H1 (cell line): ENCODE measurements around the gene THADA. TPM values are rescaled to one million over a fixed set of nuclear protein-coding genes. Genes with fewer than 3 reads are reported as not detected.

Source experiments
- CTCF ChIA-PET: fragments of 300-600 bp; sonication (Branson Sonifier 250); formaldehyde crosslinking; loops from one replicate; lab custom pipeline; 2021; ENCODE audit not compliant: partially characterized antibody; lab: Charles Lee
- POLR2A ChIA-PET: fragments of 300-600 bp; sonication (Branson Sonifier 250); formaldehyde crosslinking; loops from one replicate; lab custom pipeline; 2021; ENCODE audit warnings: inconsistent platforms; ENCODE audit not compliant: partially characterized antibody; lab: Charles Lee
- DNase-seq, 2 experiments: peaks; one replicate each; pipeline versions ENCODE4 v3.0.0 to v3.0.0-alpha.2; 2010 to 2022; ENCODE audit warnings: low spot score in 2 of 2, low read depth in 1 of 2, mixed read lengths in 1 of 2
- FAIRE-seq: peaks from 2 replicates; lab custom pipeline; 2011; peaks lifted over from hg19 to GRCh38; lab: Jason Lieb, UNC
- H2AFZ ChIP-seq: 2 replicates; pipeline ENCODE4 v1.8.1; 2012; ENCODE audit warnings: low read length, inconsistent platforms
- H2AK5ac ChIP-seq: 2 replicates; pipeline ENCODE4 v1.6.1; 2013; ENCODE audit warnings: low read depth, low read length
- H2BK120ac ChIP-seq: replicated peaks from 2 replicates; pipeline ENCODE3; 2013; ENCODE audit warnings: low read depth, low read length, inconsistent platforms
- H2BK12ac ChIP-seq: 2 replicates; pipeline ENCODE4 v1.6.1; 2013; ENCODE audit warnings: low read depth, low read length
- H2BK15ac ChIP-seq: 2 replicates; pipeline ENCODE4 v1.6.1; 2013; ENCODE audit warnings: low read length
- H2BK20ac ChIP-seq: 2 replicates; pipeline ENCODE4 v1.6.1; 2013; ENCODE audit warnings: low read length
- H2BK5ac ChIP-seq: 2 replicates; pipeline ENCODE4 v1.6.1; 2013; ENCODE audit warnings: low read depth, low read length
- H3K14ac ChIP-seq: 2 replicates; pipeline ENCODE4 v1.6.1; 2013; ENCODE audit warnings: inconsistent platforms; ENCODE audit not compliant: insufficient read length
- H3K18ac ChIP-seq: 2 replicates; pipeline ENCODE4 v1.6.1; 2013; ENCODE audit warnings: low read length; ENCODE audit errors: extremely low read depth
- H3K23ac ChIP-seq: 2 replicates; pipeline ENCODE4 v1.6.1; 2013; ENCODE audit warnings: inconsistent platforms; ENCODE audit not compliant: insufficient read length
- H3K23me2 ChIP-seq: 2 replicates; pipeline ENCODE4 v1.6.1; 2013; ENCODE audit warnings: low read depth, low read length
- H3K27ac ChIP-seq: 2 replicates; pipeline ENCODE4 v1.6.1; 2011; ENCODE audit warnings: low read depth, low read length, inconsistent platforms
- H3K27me3 ChIP-seq, 4 experiments: replicated peaks in 1 of 4; 1 replicate in 1 of 4; 2 replicates in 3 of 4; pipeline versions ENCODE4 v1.6.1 to v1.8.1; 2011 to 2013; ENCODE audit warnings: low read length in 3 of 4, mild to moderate bottlenecking in 3 of 4, inconsistent platforms in 2 of 4, mixed read lengths in 2 of 4, moderate library complexity in 1 of 4; ENCODE audit not compliant: control insufficient read depth in 3 of 4, insufficient read depth in 3 of 4; ENCODE audit errors: extremely low read depth in 1 of 4
- H3K36me3 ChIP-seq, 4 experiments: 2 replicates each; pipeline versions ENCODE4 v1.6.1 to v1.8.1; 2011 to 2013; ENCODE audit warnings: mild to moderate bottlenecking in 4 of 4, low read length in 3 of 4, moderate library complexity in 2 of 4, control low read depth in 1 of 4, inconsistent platforms in 1 of 4; ENCODE audit not compliant: insufficient read depth in 4 of 4, control insufficient read depth in 2 of 4
- H3K4ac ChIP-seq: replicated peaks from 2 replicates; pipeline ENCODE3; 2013; ENCODE audit warnings: low read length, low read depth, mixed read lengths, inconsistent platforms; ENCODE audit not compliant: insufficient read length
- H3K4me1 ChIP-seq, 4 experiments: replicated peaks in 1 of 4; 1 replicate in 1 of 4; 2 replicates in 3 of 4; pipeline versions ENCODE4 v1.6.1 to v1.8.1; 2011 to 2013; ENCODE audit warnings: low read length in 3 of 4, inconsistent platforms in 2 of 4, mixed read lengths in 1 of 4; ENCODE audit not compliant: insufficient read depth in 4 of 4, control insufficient read depth in 3 of 4
- H3K4me2 ChIP-seq, 2 experiments: 2 replicates each; pipeline versions ENCODE4 v1.6.1 to v1.8.1; 2011 to 2013; ENCODE audit warnings: low read depth in 2 of 2, low read length in 2 of 2, control low read depth in 1 of 2, inconsistent platforms in 1 of 2, mild to moderate bottlenecking in 1 of 2; ENCODE audit not compliant: insufficient read depth in 1 of 2
- H3K4me3 ChIP-seq, 4 experiments: fragments of 200-600, 300-600 bp in 1 of 4; sonication (generic), shearing (Covaris generic), sonication (Bioruptor Twin) in 1 of 4; 2 replicates each; pipeline versions ENCODE4 v1.5.1 to v1.8.1; 2011 to 2016; ENCODE audit warnings: low read length in 4 of 4, low read depth in 3 of 4, control low read depth in 2 of 4, inconsistent platforms in 2 of 4, mild to moderate bottlenecking in 2 of 4, mixed read lengths in 1 of 4, moderate library complexity in 1 of 4; ENCODE audit not compliant: insufficient read depth in 2 of 4; ENCODE audit errors: extremely low read depth in 1 of 4
- H3K56ac ChIP-seq: replicated peaks from 2 replicates; pipeline ENCODE3; 2013; ENCODE audit warnings: low read depth, mild to moderate bottlenecking, mixed read lengths, low read length, inconsistent platforms; ENCODE audit not compliant: insufficient read length
- H3K79me1 ChIP-seq: 2 replicates; pipeline ENCODE4 v1.6.1; 2013; ENCODE audit warnings: low read depth, low read length, control low read depth
- H3K79me2 ChIP-seq, 2 experiments: 2 replicates each; pipeline versions ENCODE4 v1.6.1 to v1.8.1; 2012 to 2013; ENCODE audit warnings: low read length in 2 of 2, mild to moderate bottlenecking in 2 of 2, inconsistent platforms in 1 of 2; ENCODE audit not compliant: insufficient read depth in 2 of 2, control insufficient read depth in 1 of 2
- H3K9ac ChIP-seq, 4 experiments: replicated peaks in 1 of 4; 1 replicate in 1 of 4; 2 replicates in 3 of 4; pipeline versions ENCODE4 v1.6.1 to v1.8.1; 2011 to 2013; ENCODE audit warnings: low read depth in 3 of 4, low read length in 3 of 4, control low read depth in 2 of 4, mild to moderate bottlenecking in 2 of 4, moderate library complexity in 2 of 4, inconsistent platforms in 1 of 4; ENCODE audit errors: extremely low read depth in 1 of 4
- H3K9me3 ChIP-seq, 2 experiments: 2 replicates each; pipeline versions ENCODE4 v1.6.1 to v1.8.1; 2012 to 2013; ENCODE audit warnings: mild to moderate bottlenecking in 2 of 2, moderate library complexity in 2 of 2, control low read depth in 1 of 2, inconsistent platforms in 1 of 2, low read depth in 1 of 2, low read length in 1 of 2, mixed read lengths in 1 of 2; ENCODE audit not compliant: insufficient read depth in 2 of 2
- H4K20me1 ChIP-seq, 2 experiments: replicated peaks in 1 of 2; 2 replicates each; pipeline versions ENCODE3 to v1.8.1; 2011 to 2013; ENCODE audit warnings: inconsistent platforms in 2 of 2, low read length in 2 of 2, mild to moderate bottlenecking in 1 of 2; ENCODE audit not compliant: insufficient read depth in 2 of 2, control insufficient read depth in 1 of 2
- H4K5ac ChIP-seq: 2 replicates; pipeline ENCODE4 v1.6.1; 2013; ENCODE audit warnings: low read length, low read depth, mixed read lengths, inconsistent platforms; ENCODE audit not compliant: insufficient read length
- H4K8ac ChIP-seq: 2 replicates; pipeline ENCODE4 v1.8.0; 2013; ENCODE audit warnings: mild to moderate bottlenecking, moderate library complexity, low read length, inconsistent platforms; ENCODE audit not compliant: insufficient read depth; ENCODE audit errors: extremely low read depth
- H4K91ac ChIP-seq: replicated peaks from 2 replicates; pipeline ENCODE3; 2013; ENCODE audit warnings: low read length, mixed read lengths, inconsistent platforms; ENCODE audit not compliant: insufficient read length
- CTBP2 ChIP-seq: IDR thresholded peaks from 2 replicates; pipeline ENCODE4 v1.7.0; 2011; ENCODE audit warnings: borderline replicate concordance, mild to moderate bottlenecking, moderate library complexity, mixed read lengths, low read length; ENCODE audit not compliant: insufficient read depth, insufficient read length
- SIN3A ChIP-seq, 2 experiments: IDR thresholded peaks in 1 of 2; conservative IDR thresholded peaks in 1 of 2; 2 replicates each; pipeline ENCODE4 v1.6.1; 2011 to 2012; ENCODE audit warnings: low read length in 2 of 2, improper control_type of control experiment in 1 of 2, low read depth in 1 of 2, mild to moderate bottlenecking in 1 of 2
- WGBS, 2 experiments: shearing (Covaris generic) in 1 of 2; methylation state at CpG; one replicate each; pipeline versions ENCODE4 v1.1.6 to v1.1.7; 2013 to 2015; ENCODE audit warnings: low lambda C conversion rate in 2 of 2, mixed read lengths in 2 of 2, inconsistent platforms in 1 of 2, low coverage in 1 of 2, missing lambda C conversion rate in 1 of 2; ENCODE audit not compliant: insufficient replicate concordance in 2 of 2, insufficient coverage in 1 of 2, insufficient read length in 1 of 2; ENCODE audit errors: extremely low coverage in 1 of 2, missing lambda C conversion rate in 1 of 2; 5-methylcytosine and 5-hydroxymethylcytosine counted together
- polyA plus RNA-seq, 7 experiments: library from polyadenylated mRNA; depleted of rRNA in 3 of 7; stranded (reverse) in 5 of 7; unstranded in 2 of 7; fragments of >200 nt in 5 of 7; fragments of 200-250 nt in 2 of 7; gene quantifications; 1 replicate in 5 of 7; 2 replicates in 1 of 7; 4 replicates in 1 of 7; pipeline versions ENCODE4 v1.2.1 to v1.2.3, GENCODE V29; 2011 to 2013; ENCODE audit warnings: missing spikeins in 2 of 7, mixed read lengths in 2 of 7
- total RNA-seq: library from RNA; stranded (reverse); fragmentation: NEBNext Ultra II Directional; extraction: Animal tissue kit (Norgen Biotek cat#: 25700); gene quantifications from 2 replicates; pipeline ENCODE4 v1.2.1, GENCODE V29; 2021

The THADA gene
- total and polyA plus RNA-seq, 2 of the 8 experiments (the other 6 are each of a cell fraction or from before 2014, with no cell fraction given), result 22.4 to 26.8 TPM

DNA sequence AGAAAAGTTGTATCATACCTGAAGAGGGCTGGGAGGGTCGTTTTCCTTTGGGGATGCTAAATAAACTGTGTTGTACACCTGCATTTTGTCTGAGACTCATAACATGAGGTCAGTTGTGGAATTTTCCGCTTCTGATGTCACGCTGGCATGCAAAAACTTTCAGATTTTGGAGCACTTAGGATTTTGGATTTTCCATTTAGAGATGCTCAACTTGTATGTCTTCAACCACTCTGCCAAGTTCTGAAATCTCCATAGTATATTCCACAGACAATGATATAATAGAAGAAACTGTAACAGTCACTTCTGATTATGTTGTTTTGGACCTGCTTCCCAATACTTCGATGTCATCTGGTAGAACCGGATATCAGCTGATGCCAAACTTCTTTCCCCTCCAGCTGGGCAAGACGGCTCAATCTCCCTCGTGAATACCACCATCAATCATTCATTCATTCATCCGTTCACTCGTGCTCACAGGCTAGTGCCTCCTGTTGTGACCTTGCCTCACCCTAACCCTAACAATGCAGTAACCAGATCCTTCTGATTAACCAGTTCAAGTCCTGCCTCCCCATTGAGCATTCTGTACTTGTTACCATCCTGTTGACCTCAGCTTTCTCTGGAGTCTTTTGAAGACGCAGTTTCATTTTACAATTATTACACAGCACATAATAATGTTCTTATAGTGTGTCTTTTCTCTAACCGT, 35.9 kb upstream of the THADA start:
- Histone ChIP-seq H4K91ac (no peak overlapping the region), H2BK20ac (no peak overlapping the region), H3K4me2 (no peak overlapping the region), H2BK120ac (no peak overlapping the region), H4K5ac (no peak overlapping the region), H3K4me3 (no peak overlapping the region), H3K56ac (no peak overlapping the region), H3K23me2 (peaks cover 2% of the 10 kb centered on the region), H2BK15ac (no peak overlapping the region), H2BK12ac (no peak overlapping the region), H3K23ac (no peak overlapping the region), H3K18ac (0 out of 2 replicates have a peak overlapping the region, but pooled peaks have one; percentile 3), H3K4me1 (peaks cover 0 to 6% (median under 1%) of the 10 kb centered on the region in 4 experiments; a peak in 2 of 7 replicates), H4K8ac (no peak overlapping the region), H2AFZ (no peak overlapping the region), H3K27me3 (no peaks in the 10 kb centered on the region), H2BK5ac (no peak overlapping the region), H3K9me3 (no peaks in the 10 kb centered on the region), H3K9ac (no peak overlapping the region), H2AK5ac (no peak overlapping the region), H4K20me1 (no peaks in the 10 kb centered on the region), H3K4ac (no peak overlapping the region), H3K27ac (no peak overlapping the region), H3K79me1 (no peaks in the 10 kb centered on the region), H3K14ac (no peak overlapping the region), H3K36me3 (no peaks in the 10 kb centered on the region), H3K79me2 (no peaks in the 10 kb centered on the region)
- no peak for TF ChIP-seq SIN3A (conservative IDR thresholded peaks at IDR 0.05 in 1 of 2, IDR thresholded peaks at IDR 0.05 in 1 of 2; ENCODE audit: low read depth in 1 of 2, low read length in 2 of 2)
- TF ChIP-seq CTBP2, result no peak
- 92% methylated on average over 11 of the region's 11 CpGs; no CpG with 5 or more reads in 1 of the 2 experiments for WGBS, 2 experiments
- FAIRE-seq (no peak), DNase-seq (no peak)
- CTCF ChIA-PET, result interaction anchor here (1.4 kb wide), 1 partner anchor 10 kb away, joined by 4 read pairs; no protein-coding TSS in a partner anchor
- POLR2A ChIA-PET, result no interaction called here
